BLaER1 treated with 17β-estradiol and CSF1 and Interleukin-3, amounts not matched to agents 10 nM and 100 nM (cell line): ENCODE data around the gene PRELP.

Experiments used
- H3K27ac ChIP-seq, 11 experiments: shearing (Covaris generic); formaldehyde crosslinking; 2 replicates each; pipeline ENCODE4 v1.8.1; 2022
- H3K27me3 ChIP-seq, 11 experiments: shearing (Covaris generic); formaldehyde crosslinking; 2 replicates each; pipeline ENCODE4 v1.8.1; 2022
- H3K36me3 ChIP-seq, 11 experiments: shearing (Covaris generic); formaldehyde crosslinking; 2 replicates each; pipeline ENCODE4 v1.8.1; 2022
- H3K4me1 ChIP-seq, 10 experiments: shearing (Covaris generic); formaldehyde crosslinking; 2 replicates each; pipeline ENCODE4 v1.8.1; 2022
- H3K4me2 ChIP-seq, 11 experiments: shearing (Covaris generic); formaldehyde crosslinking; 2 replicates each; pipeline ENCODE4 v1.8.1; 2022
- H3K4me3 ChIP-seq, 10 experiments: shearing (Covaris generic); formaldehyde crosslinking; 2 replicates each; pipeline ENCODE4 v1.8.1; 2022
- H3K9ac ChIP-seq, 11 experiments: shearing (Covaris generic); formaldehyde crosslinking; 2 replicates each; pipeline ENCODE4 v1.8.1; 2022
- H3K9me3 ChIP-seq, 11 experiments: shearing (Covaris generic); formaldehyde crosslinking; replicated peaks in 1 of 11; 2 replicates each; pipeline ENCODE4 v1.8.1; 2022
- H4K20me1 ChIP-seq, 11 experiments: shearing (Covaris generic); formaldehyde crosslinking; 2 replicates each; pipeline ENCODE4 v1.8.1; 2022
- Cebpa-rat ChIP-seq, 11 experiments: shearing (Covaris generic); IDR thresholded peaks; 2 replicates each; pipeline ENCODE4 v1.8.1; 2022

The PRELP gene

DNA sequence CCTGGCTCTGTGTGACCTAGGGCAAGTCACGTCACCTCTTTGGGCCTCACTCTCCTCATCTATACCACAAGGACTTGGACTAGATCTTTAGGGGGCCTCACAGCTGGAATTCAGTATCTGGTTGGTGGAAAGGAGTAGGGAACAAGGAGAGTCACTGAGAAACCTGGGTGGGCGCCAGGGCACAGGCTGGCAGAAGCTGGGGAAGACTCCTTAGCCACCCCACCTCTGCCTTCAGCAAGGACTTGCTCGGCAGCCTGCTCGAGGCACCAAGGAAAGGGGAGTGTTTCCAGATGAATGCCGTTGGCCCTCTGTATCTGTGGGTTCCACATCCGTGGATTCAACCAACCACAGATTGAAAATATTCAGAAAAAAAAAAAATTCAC is 17.1 kb downstream of the PRELP start:
- Histone ChIP-seq H3K36me3 (no peaks in the 10 kb centered on the region), H4K20me1 (no peaks in the 10 kb centered on the region), H3K4me3 (no peak overlapping the region), H3K9ac (no peak overlapping the region), H3K4me1 (peaks cover 3 to 14% (median 6%) of the 10 kb centered on the region in 10 experiments; a peak in 13 of 20 replicates), H3K4me2 (no peak overlapping the region; a peak in 1 of 22 replicates), H3K27me3 (no peaks in the 10 kb centered on the region), H3K27ac (no peak overlapping the region), H3K9me3 (no peaks in the 10 kb centered on the region)
- no peak for TF ChIP-seq Cebpa-rat (IDR thresholded peaks at IDR 0.05)

DNA sequence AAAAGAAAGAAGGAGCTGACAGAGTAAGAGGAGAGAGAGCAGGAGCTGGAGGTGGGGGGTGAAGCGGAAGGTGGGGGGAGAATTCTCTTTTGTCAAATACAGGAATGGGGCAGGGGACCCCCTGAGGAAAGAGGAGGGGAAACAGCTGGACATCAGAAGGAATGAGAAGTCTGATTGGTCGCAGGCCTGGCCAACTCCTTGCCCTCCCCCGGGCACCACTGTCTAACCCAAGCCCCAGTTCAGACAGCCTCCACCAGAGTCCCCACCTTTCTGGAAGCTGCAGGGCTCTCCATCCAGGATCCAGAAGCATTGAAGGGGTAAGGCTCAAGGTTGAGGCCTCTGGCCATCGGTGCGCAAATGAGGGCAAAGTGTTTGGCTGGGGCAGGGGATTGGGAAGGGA is 18.3 kb downstream of the PRELP start, which contains the start of gene OPTC:
Gene OPTC, plus strand, starts transcription at position 253 of the 400 bp plus-strand sequence. CDS start 1,853 bp downstream, outside the sequence.
- Histone ChIP-seq H4K20me1 (no peaks in the 10 kb centered on the region), H3K9me3 (no peaks in the 10 kb centered on the region), H3K27ac (no peak within 1 kb of the TSS), H3K9ac (no peak within 1 kb of the TSS), H3K27me3 (no peaks in the 10 kb centered on the region), H3K36me3 (no peaks in the 10 kb centered on the region), H3K4me2 (no peak within 1 kb of the TSS), H3K4me3 (no peak within 1 kb of the TSS), H3K4me1 (peaks cover 0 to 7% (median 0%) of the 10 kb centered on the region in 10 experiments; a peak in 2 of 20 replicates)
- TF ChIP-seq Cebpa-rat (IDR thresholded peaks at IDR 0.05), result no peak

DNA sequence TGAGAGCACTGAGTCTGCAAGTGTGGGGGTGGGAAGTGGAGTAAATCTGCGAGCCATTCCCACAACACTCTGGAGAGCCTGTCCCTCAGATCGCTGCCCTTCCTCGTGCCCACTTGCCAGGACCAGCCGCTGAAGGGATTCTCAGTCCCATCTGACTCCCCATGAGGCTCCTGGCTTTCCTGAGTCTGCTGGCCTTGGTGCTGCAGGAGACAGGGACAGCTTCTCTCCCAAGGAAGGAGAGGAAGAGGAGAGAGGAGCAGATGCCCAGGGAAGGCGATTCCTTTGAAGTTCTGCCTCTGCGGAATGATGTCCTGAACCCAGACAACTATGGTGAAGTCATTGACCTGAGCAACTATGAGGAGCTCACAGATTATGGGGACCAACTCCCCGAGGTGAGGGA is 20.2 kb downstream of the PRELP start:
- no peak for TF ChIP-seq Cebpa-rat (IDR thresholded peaks at IDR 0.05)
- no peaks in the 10 kb centered on the region for H4K20me1 ChIP-seq
- H3K4me2 ChIP-seq, result no peak overlapping the region
- no peaks in the 10 kb centered on the region; a peak in 1 of 20 replicates for H3K4me1 ChIP-seq
- H3K9ac ChIP-seq, result no peak overlapping the region
- no peaks in the 10 kb centered on the region for H3K36me3 ChIP-seq
- no peak overlapping the region for H3K27ac ChIP-seq
- H3K4me3 ChIP-seq, result no peak overlapping the region
- no peaks in the 10 kb centered on the region for H3K27me3 ChIP-seq
- no peaks in the 10 kb centered on the region for H3K9me3 ChIP-seq

DNA sequence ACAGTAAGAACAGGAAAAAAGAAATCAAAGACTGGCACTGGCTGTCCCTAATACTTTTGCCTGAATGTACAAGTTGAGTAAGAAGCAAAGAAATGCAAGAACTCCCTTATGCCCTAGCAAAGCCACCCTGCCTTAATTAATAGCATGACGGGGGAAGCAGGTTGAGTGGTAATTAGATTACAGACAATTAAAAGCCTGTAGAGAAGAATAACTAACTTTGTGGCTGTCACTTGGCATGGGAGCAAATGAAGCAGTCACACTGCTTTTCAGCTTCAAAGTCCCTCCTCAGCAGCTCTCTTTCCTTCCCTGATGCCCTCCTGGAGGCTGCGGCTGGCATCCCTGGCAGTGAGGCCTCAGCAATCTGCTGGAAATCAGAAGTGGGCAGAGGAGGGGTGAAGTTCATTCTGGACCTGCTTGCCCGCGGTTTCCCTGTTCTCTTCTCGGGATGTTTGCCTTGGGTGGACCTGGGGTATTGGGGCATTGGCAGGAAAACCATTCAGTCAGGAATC is 21.7 kb downstream of the PRELP start:
- Histone ChIP-seq H3K27me3 (no peaks in the 10 kb centered on the region), H3K4me1 (no peaks in the 10 kb centered on the region; a peak in 1 of 20 replicates), H3K9me3 (no peaks in the 10 kb centered on the region), H3K4me2 (no peak overlapping the region), H3K9ac (no peak overlapping the region), H3K4me3 (no peak overlapping the region), H4K20me1 (no peaks in the 10 kb centered on the region), H3K36me3 (no peaks in the 10 kb centered on the region), H3K27ac (no peak overlapping the region)
- TF ChIP-seq Cebpa-rat (IDR thresholded peaks at IDR 0.05), result no peak

DNA sequence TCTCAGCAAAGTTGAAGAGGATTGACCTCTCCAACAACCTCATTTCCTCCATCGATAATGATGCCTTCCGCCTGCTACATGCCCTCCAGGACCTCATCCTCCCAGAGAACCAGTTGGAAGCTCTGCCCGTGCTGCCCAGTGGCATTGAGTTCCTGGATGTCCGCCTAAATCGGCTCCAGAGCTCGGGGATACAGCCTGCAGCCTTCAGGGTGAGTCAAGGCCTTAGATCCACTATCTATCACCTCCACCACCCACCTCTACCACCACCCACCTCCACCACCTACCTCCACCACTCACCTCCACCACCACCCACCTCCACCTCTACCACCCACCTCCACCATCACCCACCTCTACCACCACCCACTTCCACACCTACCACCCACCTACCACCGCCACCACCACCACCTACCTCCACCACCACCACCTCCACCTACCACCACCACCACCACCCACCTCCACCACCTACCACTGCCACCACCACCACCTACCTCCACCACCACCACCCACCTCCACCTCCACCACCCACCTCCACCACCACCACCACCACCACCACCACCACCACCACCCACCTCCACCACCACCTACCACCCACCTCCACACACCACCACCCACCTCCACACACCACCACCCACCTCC is 24.2 kb downstream of the PRELP start:
- H3K9me3 ChIP-seq, result no peaks in the 10 kb centered on the region
- no peak overlapping the region for H3K27ac ChIP-seq
- H3K9ac ChIP-seq, result no peak overlapping the region
- no peak overlapping the region for H3K4me2 ChIP-seq
- peaks cover 0 to 4% (median 0%) of the 10 kb centered on the region in 10 experiments; a peak in 2 of 20 replicates for H3K4me1 ChIP-seq
- no peak for TF ChIP-seq Cebpa-rat (IDR thresholded peaks at IDR 0.05)
- no peaks in the 10 kb centered on the region for H3K27me3 ChIP-seq
- H3K36me3 ChIP-seq, result no peaks in the 10 kb centered on the region
- H3K4me3 ChIP-seq, result no peak overlapping the region
- H4K20me1 ChIP-seq, result no peaks in the 10 kb centered on the region

DNA sequence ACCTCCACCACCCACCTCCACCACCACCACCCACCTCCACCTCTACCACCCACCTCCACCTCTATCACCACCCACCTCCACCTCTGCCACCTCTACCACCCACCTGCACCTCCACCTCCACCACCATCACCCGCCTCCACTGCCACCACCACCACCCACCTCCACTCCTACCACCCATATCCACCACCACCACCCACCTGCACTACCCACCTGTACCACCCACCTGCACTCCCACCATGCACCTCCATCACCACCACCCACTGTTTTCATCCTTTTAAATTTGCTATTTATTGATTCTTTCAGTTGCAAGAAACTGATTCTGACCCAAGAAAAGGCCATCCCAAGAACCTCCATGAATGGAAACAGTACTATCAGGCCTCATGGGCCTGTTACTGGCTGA is 24.7 kb downstream of the PRELP start:
- no peaks in the 10 kb centered on the region for H3K36me3 ChIP-seq
- no peak overlapping the region for H3K27ac ChIP-seq
- H3K4me3 ChIP-seq, result no peak overlapping the region
- no peaks in the 10 kb centered on the region for H4K20me1 ChIP-seq
- no peaks in the 10 kb centered on the region for H3K27me3 ChIP-seq
- TF ChIP-seq Cebpa-rat (IDR thresholded peaks at IDR 0.05), result no peak
- no peak overlapping the region for H3K9ac ChIP-seq
- H3K9me3 ChIP-seq, result no peaks in the 10 kb centered on the region
- no peak overlapping the region for H3K4me2 ChIP-seq
- peaks cover 0 to 6% (median 0%) of the 10 kb centered on the region in 10 experiments; a peak in 2 of 20 replicates for H3K4me1 ChIP-seq

DNA sequence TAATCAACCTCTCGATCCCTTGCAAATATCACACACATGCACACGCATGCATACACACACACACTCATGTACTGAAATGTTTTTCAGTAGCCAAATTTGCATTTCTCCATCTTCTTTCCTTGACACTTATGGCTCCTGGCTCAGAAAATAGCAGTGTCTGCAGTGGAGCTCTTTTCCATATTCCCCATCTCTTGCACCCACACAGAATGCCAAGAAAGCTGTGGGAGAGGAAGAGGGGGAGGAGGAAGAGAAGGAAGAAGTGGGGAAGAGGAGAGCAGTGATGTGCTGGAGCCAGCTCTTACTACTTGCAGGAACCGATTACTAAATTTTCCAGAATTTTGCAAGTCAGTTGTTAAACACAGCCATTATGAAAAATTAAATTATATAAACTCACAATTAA is 28.2 kb downstream of the PRELP start:
- no peaks in the 10 kb centered on the region for H4K20me1 ChIP-seq
- H3K4me3 ChIP-seq, result no peak overlapping the region
- H3K4me2 ChIP-seq, result no peak overlapping the region
- H3K36me3 ChIP-seq, result no peaks in the 10 kb centered on the region
- H3K27ac ChIP-seq, result no peak overlapping the region
- TF ChIP-seq Cebpa-rat (IDR thresholded peaks at IDR 0.05), result no peak
- H3K4me1 ChIP-seq, result peaks cover 0 to 6% (median 0%) of the 10 kb centered on the region in 10 experiments; a peak in 2 of 20 replicates
- H3K9me3 ChIP-seq, result no peaks in the 10 kb centered on the region
- no peak overlapping the region for H3K9ac ChIP-seq
- no peaks in the 10 kb centered on the region for H3K27me3 ChIP-seq

DNA sequence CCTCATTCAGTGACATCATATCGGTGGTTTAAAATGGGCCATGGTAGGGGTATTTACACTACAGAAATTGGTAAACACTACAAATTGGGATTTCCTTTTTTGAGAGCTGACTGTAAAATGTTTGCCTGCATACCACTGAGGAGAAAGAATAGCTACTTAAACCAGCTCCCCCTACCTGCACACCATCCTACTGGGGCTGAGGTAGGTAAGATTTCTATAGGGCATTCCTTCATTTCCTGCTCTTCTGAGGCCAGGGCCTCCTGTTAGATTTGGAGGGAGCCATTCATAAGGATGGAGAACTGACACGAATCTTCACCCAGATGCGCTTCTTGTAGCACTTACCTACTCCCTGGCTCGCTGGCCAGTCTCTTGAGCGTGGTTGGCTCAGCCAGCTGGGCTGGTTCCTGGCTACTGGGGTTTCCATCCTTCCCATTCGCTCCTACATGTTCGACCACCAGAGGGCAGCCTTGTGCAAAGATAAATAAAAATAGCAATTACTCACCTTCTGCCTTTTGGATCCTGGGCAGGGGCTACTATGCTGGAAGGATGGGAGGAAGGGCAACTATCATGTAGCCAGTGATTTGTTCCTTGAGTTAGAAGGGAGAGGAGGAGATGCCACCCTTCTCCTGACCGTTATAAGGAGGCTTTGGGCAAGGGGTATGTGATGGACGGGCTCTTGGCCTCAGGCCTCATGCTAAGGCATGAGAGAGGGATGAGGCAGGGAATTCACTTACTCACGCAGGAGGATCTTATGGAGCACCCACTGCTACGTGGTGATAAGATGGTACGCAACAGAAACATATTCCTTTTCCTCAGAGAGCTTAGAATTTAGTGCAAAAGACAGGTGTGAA is 29.0 kb downstream of the PRELP start:
- Histone ChIP-seq H3K4me2 (no peak overlapping the region), H3K27ac (no peak overlapping the region), H4K20me1 (no peaks in the 10 kb centered on the region), H3K9ac (no peak overlapping the region), H3K36me3 (no peaks in the 10 kb centered on the region), H3K4me1 (peaks cover 0 to 6% (median 0%) of the 10 kb centered on the region in 10 experiments; a peak in 2 of 20 replicates), H3K9me3 (no peaks in the 10 kb centered on the region), H3K27me3 (no peaks in the 10 kb centered on the region), H3K4me3 (no peak overlapping the region)
- no peak for TF ChIP-seq Cebpa-rat (IDR thresholded peaks at IDR 0.05)

DNA sequence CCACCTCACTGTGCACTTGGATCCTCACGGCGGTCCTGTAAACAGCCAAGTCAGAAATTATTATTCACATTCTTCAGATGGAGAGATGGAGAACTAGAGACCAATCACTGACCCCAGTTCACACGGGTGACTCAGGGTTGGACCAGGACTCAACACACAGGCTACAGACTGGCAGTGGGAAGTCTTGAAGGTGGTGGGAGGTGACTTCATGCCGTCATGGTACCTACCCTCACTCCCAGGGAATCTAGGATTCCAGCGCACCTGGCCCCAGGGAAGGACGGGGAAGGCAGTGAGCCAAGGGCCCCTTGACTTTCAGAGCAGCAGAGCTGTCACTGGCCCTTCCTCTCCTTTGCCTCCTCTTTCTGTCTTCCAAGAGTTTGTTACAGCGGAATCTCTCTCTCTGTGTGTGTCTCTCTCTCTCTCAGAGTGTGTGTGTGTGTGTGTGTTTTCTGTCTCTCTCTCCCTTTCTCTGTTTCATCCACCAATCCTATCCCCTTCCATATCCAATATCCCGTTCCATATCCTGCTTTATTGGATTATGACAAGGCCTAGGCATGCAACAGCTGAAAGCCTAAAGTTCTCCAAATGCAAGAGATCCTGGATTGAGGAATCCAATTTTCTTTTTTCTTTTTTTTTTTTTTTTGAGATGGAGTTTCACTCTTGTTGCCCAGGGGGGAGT is 30.1 kb downstream of the PRELP start:
- H3K27me3 ChIP-seq, result no peaks in the 10 kb centered on the region
- H3K4me1 ChIP-seq, result peaks cover 0 to 6% (median 0%) of the 10 kb centered on the region in 10 experiments; a peak in 2 of 20 replicates
- no peak overlapping the region for H3K4me2 ChIP-seq
- no peak overlapping the region for H3K9ac ChIP-seq
- no peak overlapping the region for H3K27ac ChIP-seq
- no peak for TF ChIP-seq Cebpa-rat (IDR thresholded peaks at IDR 0.05)
- no peaks in the 10 kb centered on the region for H3K9me3 ChIP-seq
- H3K36me3 ChIP-seq, result no peaks in the 10 kb centered on the region
- H3K4me3 ChIP-seq, result no peak overlapping the region
- H4K20me1 ChIP-seq, result no peaks in the 10 kb centered on the region
